GM19468 (cell line): ENCODE results near the gene GSTP1.

Source experiments
- ATAC-seq: cut with Tn5 transposase; IDR thresholded peaks from one replicate; pipeline ENCODE4 v1.9.1; 2021; ENCODE audit warnings: mild to moderate bottlenecking, moderate library complexity, moderate number of reproducible peaks; ENCODE audit not compliant: unreplicated experiment; ENCODE audit errors: extremely low read depth

Gene GSTP1

DNA sequence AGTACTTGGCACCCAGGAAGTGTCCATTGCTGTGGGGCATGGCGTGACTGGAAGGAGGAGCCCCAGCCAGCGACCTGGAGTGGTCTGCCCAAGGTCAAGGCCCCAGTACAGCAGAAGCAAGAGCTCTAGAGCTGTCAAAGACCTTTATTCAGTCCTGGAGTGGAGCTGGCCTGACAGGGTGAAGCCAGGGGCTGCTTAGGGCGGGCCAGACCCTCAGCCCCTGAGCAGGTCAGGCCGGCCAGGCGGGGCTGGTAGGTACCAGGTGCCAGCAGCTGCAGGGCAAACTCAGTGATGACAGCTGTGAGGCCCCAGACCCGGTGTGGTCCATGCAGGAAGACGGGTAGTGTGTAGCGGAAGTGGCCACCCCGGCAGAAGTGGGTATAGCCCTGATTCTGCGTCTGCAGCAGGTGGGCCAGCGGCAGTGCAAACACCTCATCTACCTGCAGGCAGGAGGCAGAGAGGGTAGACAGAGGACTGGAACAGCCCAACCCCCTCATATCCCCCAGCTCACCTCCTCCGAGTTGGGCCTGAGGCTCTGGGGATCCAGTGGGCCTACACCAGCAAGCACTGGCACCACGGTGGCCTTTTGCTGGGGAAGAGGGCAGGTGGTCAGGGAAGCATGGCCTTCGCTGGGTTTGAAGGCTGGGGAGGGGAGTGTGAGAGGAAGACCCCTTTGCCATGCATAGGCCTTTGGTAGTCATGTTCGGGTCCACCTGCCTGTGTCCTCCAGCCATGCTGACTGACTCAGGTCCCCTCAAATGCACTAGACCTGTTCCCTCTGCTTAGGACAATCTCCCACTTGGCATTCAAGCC is 44.4 kb downstream of the GSTP1 start:
- ATAC-seq: no peak

DNA sequence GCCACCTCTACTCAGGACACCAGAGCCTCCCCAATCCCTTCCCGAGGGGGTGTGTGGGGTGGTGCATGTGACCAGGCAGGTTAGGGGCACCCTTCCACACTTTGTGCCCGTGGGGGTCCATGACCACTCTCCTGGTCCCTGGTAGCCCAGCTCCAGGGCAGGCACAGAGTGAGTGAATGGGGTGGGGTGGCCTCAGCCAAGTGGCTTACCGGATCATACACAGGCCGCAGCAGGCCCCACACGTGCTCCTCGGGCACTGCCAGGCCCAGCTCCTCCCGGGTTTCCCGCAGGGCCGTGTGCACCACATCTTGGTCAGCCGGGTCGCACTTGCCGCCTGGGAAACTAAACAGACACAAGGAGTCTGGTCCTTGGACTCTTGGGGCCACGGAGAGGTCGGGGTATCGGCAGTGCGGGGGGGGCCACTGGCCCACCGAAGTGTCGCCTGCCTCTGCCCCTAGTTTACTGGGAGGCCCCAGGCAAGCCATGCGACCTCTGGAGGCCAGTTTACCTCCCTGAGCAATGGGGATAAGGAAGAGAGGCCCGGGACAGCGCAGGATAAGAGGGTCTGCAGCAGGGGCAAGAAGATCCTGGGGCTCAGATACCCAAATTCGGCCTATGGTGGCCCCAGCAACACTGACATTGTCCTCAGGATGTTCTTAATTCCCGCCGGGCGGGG is 45.2 kb downstream of the GSTP1 start:
- ATAC-seq: no peak

DNA sequence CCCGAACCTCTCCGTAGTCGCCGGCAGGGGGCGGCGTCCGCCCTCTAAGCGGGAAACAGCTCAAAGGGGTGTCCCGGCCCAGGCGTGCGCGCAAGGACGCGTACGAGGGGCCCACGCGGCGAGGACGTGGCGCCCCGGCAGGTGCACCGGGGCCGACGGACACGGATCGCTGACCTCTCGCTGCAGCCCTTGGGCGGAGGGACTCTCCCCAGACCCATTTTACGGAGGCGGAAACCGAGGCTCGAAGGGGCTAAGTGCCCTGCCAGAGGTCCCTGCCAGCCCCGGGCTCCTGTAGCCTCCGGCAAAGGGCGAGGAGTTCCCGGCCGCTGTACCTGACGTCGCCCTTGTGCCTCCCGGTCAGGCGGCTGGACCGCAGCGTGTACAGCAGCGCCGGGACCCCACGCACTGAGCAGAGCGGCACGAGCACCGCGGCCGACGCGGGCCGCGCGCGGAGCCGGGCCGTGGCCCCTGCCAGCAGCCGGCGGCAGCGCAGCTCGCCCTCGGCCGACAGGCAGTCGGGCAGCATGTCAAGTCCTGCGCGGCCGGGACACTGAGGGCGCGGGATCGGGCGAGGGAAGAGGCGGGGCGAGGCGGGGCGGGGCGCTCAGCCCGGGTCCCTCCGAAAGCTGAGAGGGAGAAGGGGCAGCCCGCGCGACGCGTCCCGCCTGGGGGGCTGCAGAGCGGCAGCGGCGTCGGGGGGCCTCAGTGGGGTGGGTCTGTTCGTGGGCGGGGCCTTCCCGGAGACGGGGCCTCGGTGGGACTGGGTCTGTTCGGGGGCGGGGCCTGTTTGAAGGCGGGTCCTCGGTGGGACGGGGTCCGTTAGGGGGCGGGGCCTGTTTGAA is 46.0 kb downstream of the GSTP1 start, which contains the start of gene NUDT8:
Gene NUDT8 (minus strand): TSS at position 552 of the 842 bp plus-strand sequence. CDS start 26 bp downstream, at position 526.
- peak; percentile 44 for ATAC-seq

DNA sequence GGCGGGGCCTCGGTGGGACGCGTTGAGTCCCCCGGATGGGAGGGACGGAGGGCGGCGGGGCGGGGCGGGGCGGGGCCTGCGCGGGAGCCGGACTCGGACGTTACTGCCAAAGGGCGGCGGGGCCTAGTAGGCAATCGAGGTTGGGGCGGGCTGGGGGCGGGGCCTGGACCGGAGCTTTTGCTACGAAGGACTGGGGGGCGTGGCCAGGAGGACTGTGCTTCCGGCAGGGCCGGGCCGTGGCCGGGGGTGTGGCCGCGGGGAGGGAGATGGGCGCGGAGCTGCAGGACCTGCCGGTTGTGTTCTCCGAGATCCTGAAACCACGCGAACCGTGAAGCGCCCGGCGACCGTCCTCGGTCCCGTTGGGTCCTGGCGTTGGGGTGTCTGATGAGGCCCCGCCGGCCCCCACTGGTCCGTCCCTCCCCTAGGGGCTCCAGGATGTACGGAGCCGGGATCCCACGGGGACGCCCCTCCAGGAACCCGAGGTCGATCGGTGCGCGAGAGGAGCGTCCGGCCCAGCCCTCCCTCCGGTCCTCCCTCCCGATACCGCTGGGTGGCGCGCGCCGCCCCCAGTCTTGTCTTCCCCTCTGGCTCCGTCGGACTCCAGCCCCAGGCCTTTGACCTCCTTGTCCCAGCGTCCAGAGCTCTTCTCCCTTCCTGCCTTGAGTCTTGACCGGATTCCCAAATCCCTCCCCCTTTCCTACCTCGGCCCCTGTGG is 46.8 kb downstream of the GSTP1 start:
- peak; percentile 17 for ATAC-seq

DNA sequence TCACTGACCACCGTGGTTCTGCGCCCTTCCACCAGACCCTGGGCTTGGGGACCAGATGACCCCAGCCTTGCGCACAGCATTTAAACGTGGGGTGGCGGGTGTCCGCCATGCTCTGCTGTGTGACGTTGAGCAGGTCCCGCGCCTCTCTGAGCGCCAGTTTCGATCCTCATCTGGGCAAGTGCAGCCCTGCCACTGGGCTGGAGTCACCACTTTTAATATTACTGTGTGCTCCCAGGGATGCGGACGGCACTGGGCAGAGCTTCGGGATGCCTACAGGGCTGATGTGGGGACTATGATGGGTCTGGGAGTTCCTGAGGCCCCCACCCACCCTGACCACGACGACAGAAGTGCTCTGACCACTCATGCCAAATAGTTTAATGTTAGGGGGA is 47.3 kb downstream of the GSTP1 start:
- no peak for ATAC-seq

DNA sequence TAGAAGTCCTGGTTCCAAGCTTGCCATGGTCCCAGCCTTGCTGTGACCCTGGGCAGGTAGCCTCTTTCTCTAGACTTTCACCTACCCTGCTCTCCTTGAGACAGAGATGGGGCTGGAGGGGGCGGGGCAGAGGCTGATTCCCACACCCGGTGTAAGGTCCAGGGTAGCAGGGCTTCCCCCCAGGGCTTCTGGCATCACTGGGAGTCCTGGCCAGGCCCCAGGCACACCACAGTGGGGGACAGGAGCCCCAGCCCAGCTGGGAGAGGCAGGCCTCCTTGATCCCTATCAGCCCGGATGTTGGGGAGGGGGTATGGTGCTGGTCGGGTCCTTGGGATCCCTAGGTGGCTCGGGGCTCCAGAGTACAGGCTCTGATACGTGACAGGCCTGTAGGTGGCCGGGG is 47.8 kb downstream of the GSTP1 start:
- ATAC-seq: no peak

DNA sequence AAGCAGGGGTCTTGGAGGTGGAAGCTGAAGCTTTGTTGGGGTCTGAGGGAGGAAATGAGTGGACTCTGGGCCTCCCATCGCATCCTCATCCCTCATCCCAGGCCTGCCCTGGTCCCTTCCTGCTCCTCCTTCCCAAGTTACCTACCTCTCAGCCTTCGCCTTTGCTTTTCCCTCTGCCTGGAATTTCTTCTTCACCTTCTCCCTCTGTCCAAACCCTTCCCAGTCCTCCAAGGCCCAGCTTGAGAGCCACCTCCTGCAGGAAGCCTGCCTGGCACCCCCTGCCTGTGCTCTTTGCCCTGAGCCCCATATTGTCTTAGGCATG is 48.2 kb downstream of the GSTP1 start:
- no peak for ATAC-seq

DNA sequence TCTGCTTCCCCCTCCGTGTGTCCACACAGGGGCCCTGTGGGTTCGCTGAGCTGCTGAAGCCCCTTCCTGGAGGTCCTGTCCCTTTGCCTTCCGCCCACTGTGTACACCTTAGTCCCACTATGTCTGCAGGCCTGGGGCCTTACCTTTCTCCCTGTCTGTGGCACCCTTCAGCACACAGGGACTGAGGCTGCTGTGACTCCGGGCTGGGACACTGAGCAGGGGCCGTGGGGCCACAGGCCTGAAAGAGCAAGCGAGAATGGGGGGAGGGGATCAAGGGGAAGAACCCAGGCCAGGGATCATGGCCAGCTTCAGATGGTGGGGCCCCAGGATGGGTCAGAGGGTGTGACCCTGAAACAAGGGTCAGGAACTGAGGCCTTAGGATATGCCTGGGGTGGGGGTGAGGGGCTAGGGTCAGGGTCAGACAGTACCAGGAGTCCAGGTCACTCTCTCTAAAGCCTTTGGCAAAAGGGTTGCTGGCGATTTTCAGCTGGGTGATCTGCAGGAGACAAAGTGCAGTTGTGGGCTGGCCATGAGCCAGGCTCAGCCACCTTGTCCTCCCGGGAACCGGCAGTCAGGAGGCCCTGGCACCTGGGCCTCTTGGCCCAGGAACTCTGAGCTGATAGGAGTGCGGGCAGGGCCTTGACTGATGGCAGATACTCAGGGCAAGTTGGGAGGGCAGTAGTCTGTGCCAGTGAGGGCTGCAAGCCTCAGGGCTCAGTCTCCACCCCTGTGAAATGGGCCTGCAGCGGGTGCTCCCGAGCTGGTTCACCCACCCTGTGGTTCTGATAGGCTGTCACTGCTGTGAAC is 48.8 kb downstream of the GSTP1 start:
- ATAC-seq: no peak

DNA sequence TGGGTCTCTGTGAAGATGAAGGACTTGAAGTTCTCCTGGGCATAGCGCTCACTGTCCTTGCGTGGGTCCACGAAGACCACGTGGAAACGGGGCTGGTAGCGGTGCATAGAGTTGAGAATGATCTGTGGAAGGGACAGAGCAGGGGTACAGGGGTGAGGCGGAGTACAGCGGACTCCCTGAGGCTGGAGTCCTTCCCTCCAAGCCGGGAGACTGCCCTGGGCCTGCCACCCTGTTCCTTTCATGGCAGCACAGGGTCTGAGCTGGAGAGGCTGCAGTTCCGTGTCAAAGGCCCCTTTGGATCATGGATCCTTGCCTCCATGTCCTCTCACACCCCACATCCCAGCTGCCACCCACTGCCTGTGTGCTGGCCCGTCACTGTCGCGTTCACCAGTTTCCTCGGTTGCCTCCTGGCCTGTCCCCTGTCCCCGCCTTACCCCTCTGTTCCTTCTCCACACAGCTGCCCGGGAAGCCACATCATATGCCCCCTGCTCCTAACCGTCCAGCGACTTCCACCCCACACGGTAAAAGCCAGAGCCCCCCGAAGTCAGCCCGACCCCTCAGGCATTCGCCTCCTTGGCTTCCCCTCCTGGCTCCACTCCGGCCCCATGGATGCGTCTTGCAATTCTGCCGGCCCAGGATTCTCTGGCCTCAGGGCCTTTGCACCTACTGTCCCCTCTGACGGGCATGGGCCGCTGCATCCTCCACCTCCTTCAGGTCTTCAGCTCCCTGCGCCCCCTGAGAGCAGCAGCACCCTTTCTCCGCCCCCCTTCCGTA is 49.6 kb downstream of the GSTP1 start:
- ATAC-seq: no peak

DNA sequence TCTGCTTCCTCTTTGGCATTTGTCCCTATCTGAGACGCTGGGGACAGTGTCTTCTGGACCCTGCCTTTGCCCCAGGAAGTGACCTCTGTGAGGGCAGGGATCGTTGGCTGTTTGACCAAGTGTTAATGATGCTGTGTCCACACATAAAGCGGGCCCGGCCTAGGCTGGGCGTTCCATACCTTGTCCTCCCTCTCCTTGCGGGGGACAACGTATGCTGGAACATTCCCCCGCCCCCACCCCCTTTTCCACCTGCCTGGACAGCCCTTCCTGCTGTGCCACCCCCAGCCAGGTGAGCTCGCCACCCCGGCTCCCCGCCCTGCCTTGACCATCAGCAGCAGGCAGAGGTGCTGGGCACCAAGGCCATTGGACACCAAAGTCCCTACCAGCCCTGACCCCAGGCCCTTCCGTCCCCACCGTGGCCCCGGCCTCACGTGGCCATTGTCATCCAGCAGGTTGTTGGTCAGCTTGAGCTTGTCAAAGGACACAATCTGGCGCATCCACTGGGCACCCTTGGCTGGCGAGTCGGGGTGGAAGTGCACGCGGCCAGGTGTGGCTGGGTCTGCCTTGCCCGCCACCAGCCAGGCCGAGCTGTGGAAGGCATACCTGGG is 50.2 kb downstream of the GSTP1 start:
- no peak for ATAC-seq

DNA sequence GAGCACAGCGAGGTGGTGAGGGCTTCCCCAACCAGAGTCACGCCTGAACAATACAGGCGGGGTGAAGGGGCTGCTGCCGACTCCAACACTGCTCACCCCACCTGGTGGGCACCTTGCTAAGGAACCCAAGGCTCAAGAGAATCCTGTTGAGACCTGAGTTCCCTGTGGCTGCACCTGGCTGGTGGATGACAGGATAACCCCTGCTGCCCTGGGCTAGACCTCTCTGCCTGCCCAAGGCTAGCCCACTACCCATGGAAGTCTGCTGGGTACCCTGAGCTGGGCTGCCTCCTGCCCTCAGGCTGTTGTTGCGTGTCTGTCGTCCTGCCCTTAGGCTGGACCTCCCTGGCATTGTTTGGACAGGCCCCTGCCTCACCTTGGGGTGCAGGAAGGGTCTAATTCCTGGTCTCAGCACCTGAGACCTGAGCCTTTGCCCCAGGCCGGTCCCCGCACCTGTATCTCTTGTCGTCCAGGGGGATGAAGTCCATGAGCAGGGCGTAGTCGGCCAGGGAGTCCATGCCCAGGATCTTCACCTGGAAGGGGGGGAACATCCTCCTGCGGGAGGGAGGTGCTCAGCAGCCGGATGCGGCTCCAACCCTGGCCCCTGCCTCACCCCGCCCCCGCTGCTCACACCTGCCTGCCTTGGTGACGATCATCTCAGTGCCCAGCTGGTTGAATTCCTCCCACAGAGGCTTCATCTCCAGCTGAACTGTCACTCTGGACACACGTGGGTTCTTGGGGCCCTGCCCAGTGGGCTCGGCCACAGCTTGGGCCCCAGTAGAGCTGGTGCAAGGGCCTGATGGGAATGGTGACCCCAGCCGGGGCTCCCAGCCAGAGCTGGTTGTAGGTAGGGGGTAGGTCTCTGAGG is 51.0 kb downstream of the GSTP1 start:
- ATAC-seq: no peak

DNA sequence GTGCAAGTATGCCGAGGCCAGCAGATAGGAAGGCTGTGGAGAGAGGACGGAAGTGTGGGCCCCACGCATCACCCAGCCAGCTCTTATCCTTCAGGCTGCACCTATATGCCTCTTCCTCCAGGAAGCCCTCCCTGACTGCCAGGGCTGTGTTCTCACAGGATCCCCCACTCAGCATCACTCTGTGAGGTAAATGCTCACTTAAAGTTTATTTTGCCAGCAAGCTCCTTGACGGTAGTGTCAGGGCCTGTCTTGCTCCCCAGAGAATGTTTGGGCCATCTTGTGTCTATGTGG is 51.6 kb downstream of the GSTP1 start:
- ATAC-seq: no peak
